OCI-LY1 (cell line): Measurements from ENCODE around the gene PRR5.

ENCODE experiments used
- EZH2 ChIP-seq: fragments of 200-600 bp; sonication (generic), shearing (Covaris generic); IDR thresholded peaks from 2 replicates; pipeline ENCODE4 v1.8.0; 2017; ENCODE audit warnings: borderline replicate concordance, mixed run types, mild to moderate bottlenecking, antibody characterized with exemption, low read length, moderate library complexity, mixed read lengths
- TF ChIP-seq, protein P1 (sequence below): fragments of 200-600 bp; sonication (generic), shearing (Covaris generic); IDR thresholded peaks from 2 replicates; pipeline ENCODE4 v1.5.1; 2017; ENCODE audit warnings: mild to moderate bottlenecking, antibody characterized with exemption, low read length, moderate library complexity, mixed read lengths

DNA sequence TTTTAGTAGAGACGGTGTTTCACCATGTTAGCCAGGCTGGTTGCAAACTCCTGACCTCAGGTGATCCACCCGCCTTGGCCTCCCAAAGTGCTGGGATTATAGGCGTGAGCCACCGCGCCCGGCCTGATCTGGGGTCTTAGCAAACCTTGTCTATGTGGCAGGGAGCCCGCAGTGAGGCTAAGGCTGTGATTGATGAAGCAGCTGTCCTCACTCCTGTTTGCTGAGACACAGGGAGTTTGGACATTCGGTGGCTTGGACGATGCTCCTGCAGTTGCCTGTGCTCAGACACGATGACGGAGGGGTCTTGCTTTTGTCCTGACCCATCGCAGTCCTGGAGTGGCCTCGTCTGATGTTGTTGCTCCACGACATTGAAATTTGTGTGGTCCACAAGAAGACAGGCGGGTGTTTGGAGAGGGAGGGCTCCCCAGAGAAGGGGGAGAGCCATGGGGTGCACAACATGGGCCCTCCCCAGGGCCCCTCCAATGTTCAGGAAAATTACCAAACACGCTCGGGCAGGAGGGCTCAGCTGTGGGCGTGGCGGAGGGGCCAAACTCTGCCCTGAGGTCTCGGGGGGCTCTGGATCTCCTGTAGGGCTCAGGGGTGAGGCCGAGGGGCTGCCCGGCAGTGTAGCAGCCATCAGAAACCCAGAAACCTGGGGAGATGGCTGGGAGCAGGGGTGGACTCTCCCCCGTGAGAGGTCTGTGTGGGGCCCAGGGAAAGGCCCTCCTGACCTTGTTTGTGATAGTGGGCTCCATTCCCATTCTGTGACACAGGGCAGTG, 41.8 kb upstream of the PRR5 start:
- TF ChIP-seq, protein P1, sequence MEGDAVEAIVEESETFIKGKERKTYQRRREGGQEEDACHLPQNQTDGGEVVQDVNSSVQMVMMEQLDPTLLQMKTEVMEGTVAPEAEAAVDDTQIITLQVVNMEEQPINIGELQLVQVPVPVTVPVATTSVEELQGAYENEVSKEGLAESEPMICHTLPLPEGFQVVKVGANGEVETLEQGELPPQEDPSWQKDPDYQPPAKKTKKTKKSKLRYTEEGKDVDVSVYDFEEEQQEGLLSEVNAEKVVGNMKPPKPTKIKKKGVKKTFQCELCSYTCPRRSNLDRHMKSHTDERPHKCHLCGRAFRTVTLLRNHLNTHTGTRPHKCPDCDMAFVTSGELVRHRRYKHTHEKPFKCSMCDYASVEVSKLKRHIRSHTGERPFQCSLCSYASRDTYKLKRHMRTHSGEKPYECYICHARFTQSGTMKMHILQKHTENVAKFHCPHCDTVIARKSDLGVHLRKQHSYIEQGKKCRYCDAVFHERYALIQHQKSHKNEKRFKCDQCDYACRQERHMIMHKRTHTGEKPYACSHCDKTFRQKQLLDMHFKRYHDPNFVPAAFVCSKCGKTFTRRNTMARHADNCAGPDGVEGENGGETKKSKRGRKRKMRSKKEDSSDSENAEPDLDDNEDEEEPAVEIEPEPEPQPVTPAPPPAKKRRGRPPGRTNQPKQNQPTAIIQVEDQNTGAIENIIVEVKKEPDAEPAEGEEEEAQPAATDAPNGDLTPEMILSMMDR: no peak
- TF ChIP-seq EZH2: no peak
